ENCODE measurements around the gene CIDEB.
A peak's percentile ranks its signal among the peaks of the same experiment; 100 is the strongest.

Gene CIDEB

GRCh38 chr14:24291446-24292117 is 16.2 kb downstream of the CIDEB start:
- H3K4me3 ChIP-seq (ENCODE audit: low read depth, low read length) = no peak overlapping the region

- no peak overlapping the region for H3K4me3 ChIP-seq (ENCODE audit: low read depth, low read length)
Observed at GRCh38 chr14:24290746-24291145, 17.0 kb downstream of the CIDEB start.

DNA sequence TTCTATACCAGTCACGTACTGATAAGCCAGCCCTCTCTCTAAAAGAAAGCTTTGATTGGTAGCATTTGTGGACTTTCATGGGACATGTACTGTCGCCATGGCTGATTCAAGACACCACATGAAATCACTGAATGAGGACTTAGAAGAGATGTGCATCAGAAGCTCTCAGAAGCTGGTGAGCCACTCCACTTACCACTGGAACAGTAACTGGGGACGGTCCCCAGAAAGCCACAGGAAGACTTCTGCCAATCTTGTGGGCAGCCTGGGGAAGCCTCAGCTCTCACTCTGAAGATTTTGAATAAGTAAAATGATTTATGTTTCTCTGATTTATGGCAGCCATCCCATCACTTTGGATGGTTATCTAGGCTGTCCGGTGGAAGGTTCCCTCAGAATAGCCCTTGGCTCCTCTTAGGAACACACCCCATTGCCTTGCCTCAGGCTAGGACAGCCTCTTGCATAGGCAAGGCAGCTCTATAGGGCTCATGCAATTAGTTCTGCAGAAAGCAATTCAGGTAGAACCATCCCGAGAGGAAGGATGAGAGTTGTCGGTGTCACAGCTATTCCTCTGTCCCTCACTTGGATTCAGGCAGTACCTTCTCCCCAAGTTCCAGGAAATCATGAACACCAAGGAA is 18.0 kb downstream of the CIDEB start:
- H3K4me3 ChIP-seq (ENCODE audit: low read depth, low read length) = no peak overlapping the region

GRCh38 chr14:24286996-24287395 is 20.8 kb downstream of the CIDEB start:
- H3K4me3 ChIP-seq (ENCODE audit: low read depth, low read length) = no peak overlapping the region

DNA sequence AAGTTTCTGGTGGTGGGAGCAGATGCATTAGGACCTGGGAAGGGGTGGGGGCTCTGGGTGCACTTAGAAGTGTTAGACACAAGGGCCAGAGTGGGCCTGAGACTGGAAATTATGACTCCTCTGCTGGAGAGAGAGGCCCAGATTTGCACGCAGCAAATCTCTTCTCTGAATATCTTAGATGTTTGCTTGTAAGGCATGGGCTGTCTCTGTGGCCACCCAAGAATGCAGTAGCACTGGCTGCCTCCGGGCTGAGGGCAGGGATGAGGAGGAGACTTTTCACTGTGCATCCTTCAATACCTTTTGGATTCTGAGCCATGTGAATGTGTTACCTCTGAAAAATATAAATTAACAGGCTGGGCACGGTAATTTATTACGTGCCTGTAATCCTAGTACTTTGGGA is 22.4 kb downstream of the CIDEB start:
- no peak overlapping the region for H3K4me3 ChIP-seq (ENCODE audit: low read depth, low read length)

DNA sequence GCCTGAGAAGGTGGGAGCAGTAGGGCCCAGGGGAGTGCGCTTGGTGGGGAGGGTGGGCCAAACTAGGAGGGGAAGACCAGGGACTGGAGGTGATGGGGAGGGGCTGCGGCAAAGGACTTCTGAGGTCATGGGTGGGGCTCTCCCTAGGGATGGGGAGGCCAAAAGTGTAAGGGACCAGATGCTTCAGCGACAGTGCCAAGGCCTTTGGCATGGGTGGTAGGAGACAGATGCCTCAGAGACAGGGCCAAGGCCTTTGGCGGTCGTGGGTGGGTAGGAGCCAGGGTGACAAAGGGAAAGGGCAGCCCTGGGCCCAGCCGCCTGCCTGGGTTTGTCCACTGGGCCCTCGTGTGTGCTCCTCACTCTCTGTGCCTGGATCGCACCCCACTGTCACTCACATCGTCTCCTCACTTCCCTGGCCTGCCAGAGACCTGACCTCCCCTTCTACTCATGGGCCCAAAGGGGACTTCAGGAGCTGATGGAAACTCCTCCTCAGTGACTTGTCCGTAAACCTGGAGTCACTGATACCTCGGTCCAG is 23.2 kb downstream of the CIDEB start:
- H3K4me3 ChIP-seq (ENCODE audit: low read depth, low read length) = no peak overlapping the region

DNA sequence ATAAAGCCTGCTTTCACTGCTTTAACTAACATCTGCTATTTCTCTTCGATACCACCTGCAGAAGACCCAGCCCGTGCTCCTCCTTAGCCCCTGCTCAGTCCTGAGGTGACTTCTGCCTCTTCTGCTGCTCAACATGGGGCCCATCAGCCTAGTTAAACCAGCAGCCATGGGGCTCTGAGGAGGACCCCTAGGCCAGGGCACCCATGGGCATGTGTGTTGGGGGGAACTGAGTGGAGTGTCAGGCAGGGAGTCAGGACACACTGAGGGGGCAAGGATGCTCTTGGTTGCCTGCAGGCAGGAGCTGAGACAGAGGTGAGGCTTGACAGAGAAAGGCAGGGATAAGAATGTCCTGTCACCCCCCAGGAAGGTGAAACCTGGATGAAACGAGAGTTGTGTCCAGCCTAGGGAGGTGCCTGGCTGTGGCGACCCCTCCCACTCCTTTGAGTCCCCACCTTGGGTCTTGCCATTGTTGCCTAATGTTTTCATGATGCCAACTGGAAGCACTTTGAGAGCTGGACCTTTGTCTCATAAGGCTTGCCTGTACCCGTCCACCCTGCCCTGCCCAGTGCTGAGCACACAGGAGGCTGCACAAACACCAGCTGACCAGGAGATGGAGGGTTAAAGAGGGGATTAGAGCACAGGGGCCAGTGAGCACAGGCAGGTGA is 23.8 kb downstream of the CIDEB start:
- no peak overlapping the region for H3K4me3 ChIP-seq (ENCODE audit: low read depth, low read length)

DNA sequence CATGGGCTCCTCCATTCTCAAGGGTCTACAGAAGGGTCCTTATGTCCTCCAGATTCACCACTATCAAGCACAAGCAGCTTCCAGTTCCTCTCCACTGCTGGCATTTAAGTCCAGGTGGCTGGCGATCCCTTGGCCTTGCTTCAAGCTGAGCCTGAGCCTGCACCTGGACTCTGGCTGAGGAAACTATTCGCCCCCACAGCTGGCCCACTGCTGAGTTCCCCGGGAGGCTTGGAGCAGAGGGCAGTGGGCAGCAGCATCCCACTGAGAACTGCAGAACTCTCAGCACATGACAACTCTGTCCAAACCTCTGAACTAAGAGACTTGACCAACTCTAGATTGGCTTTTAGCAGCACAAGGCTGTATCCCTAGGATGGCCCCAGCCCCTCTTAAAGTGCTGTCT is 25.0 kb downstream of the CIDEB start:
- H3K4me3 ChIP-seq (ENCODE audit: low read depth, low read length) = no peak overlapping the region

GRCh38 chr14:24281636-24282035 is 26.1 kb downstream of the CIDEB start:
- H3K4me3 ChIP-seq (ENCODE audit: low read depth, low read length) = no peak overlapping the region

DNA sequence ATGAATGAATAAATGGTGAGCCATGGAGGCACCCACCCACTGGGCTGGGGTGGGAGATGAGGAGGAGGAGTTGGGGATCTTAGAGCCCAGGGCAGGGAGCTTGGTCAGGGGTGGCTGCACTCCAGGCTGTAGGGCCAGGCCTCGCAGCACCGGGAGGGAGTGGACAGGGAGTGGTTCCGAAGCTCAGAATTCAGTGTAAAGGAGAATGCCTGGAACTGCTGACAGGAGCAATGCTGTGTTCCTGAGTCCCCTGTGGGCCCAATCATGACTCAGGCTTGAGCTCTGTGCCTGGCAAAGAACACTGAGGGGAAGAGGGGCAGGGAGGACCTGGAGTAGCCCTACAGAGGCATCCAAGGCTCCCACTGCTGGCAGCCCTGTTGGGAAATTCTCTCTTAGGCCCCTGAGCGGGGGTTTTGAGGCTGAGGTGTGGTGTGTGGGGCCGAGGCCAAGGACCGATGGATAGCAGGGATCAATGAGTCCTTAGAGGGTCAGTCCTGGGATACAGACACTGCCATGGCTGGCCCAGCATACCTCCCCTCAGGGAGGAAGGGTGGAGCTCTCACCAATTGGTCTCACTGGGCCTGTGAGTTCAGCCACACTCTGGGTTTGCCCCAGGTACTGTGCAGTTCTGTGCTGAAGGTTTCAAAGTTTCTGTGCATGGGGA is 26.8 kb downstream of the CIDEB start:
- H3K4me3 ChIP-seq (ENCODE audit: low read depth, low read length) = no peak overlapping the region

DNA sequence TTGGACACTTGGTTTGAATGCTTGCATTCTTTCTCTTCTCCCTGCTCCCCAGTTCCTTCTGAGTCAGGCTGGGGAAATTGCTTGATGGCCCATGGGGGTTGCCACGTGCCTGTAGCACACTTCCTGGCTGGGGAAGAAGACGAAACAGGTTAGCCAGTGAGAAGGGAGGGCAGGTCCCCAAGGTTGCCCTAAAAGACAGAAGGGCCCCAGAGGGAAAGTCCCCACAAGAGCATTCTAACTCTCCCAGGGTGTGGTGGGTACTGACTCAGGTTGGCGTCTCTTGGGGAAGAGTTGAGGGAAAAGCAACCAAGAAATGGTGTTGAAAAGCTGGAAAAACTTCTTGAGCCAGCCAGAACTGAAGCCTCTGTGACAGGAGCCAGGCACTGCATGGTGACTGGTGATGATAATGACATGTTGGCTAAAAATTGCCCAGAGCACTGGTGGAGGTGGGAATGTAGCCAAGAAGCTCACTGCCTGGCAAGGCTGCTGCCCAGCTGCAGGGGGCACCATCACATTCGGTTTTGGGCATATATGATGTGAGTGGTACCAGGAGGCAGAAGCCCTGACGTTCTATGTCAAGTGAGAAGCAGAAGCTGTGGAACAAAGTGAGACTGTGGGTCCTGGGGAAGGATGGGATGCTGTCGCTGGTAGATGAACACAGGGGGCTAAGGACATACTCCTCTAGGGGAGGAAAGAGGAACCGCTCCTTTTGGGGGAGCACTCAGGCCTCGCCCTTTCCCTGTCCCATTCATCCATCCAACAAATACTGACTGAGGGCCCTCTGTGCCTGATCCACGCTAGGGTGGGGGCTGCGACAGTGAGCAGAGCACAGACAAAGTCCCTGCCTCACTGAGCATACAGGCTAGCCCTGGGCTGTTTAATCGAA is 28.2 kb downstream of the CIDEB start:
- H3K4me3 ChIP-seq (ENCODE audit: low read depth, low read length) = no peak overlapping the region

DNA sequence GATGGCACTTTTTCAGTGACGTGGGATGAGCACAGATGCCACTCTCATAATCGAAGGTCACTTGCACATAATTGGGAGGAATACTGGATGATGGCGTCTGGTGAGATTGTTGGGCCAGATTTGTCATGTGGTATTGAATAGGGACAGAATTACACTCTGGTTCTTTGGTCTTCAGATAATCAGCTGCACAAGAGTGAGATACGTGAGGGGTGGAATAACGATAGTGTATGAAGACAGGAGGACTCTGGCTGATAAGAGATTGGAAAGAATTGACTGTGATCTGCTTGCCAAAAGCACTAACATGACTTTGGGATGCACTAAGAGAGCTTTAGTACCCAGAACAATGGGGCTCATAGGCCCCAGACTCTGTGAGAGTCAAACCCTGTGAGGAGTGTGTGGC is 29.4 kb downstream of the CIDEB start:
- H3K4me3 ChIP-seq (ENCODE audit: low read depth, low read length) = no peak overlapping the region

- no peak overlapping the region for H3K4me3 ChIP-seq (ENCODE audit: low read depth, low read length)
Observed at GRCh38 chr14:24277606-24278321, 30.0 kb downstream of the CIDEB start.

DNA sequence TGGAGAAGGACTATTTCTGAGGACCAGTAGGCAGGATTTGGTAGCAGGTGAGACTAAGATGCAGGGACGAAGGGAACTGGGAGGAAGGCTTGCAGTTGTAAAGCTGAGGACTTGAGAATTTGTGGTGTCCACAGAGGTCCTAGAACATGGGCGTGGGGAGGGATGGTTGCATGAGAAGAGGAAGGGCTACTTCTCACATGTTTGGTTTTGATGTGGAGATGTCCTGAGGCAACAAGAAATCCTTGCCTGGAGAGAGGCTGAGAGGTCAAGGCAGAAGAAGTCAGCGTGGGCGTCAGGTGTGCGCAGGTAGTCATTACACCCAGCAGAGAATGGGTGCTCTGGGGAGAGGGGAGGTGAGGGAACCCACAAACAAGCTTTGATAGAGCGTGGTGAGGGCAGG is 30.7 kb downstream of the CIDEB start:
- H3K4me3 ChIP-seq (ENCODE audit: low read depth, low read length) = no peak overlapping the region

DNA sequence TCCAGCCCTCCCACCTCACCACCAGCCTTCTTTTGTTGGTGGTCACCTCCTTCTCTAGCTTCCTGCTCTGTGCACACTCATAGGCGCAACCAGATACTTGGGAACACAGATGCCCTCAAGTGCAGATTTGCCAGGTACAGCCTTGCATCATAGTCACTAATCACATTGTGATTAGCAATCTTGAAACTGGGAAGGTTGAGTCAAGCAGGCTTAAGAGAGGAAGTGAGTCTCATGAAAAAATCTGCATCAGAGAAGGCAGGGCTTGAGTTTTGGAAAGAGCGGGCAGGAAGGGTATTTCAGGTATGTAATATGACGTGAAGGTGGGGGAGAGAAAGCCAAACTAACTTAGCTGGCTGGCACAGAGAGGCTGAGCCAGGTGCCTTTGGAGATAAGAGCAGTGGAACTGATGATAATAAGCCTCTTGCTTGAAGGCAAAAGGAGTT is 33.7 kb downstream of the CIDEB start:
- H3K4me3 ChIP-seq (ENCODE audit: low read depth, low read length) = no peak overlapping the region

GRCh38 chr14:24273422-24273998 is 34.3 kb downstream of the CIDEB start:
- H3K4me3 ChIP-seq (ENCODE audit: low read depth, low read length) = no peak overlapping the region

GRCh38 chr14:24272467-24272866 is 35.3 kb downstream of the CIDEB start:
- no peak overlapping the region for H3K4me3 ChIP-seq (ENCODE audit: low read depth, low read length)

DNA sequence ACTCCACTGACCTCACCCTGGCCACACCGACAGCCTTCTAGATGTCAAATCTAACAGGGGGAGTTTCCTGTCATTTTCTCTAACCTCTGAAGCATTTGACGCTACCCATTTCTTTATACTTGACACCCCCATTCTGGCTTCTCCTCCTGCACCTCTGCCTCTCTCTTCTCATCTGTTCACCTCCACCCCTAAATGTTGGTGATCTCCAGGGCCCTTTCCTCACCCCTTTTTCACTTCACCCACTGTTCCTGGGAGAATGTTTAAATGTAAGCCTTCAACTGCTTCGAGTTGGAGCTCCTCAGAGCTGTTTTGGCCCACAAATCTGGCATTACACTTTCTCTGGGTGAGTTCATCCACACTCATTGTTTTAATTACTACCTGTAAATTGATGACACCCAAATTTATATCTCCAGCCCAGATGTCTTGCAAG is 35.9 kb downstream of the CIDEB start:
- peak overlapping the region; percentile 84 for H3K4me3 ChIP-seq (ENCODE audit: low read depth, low read length)

GRCh38 chr14:24271134-24271833 is 36.5 kb downstream of the CIDEB start, which contains the start of gene RABGGTA:
Gene RABGGTA, minus strand, starts transcription at chr14:24271597. Its CDS starts 482 bp downstream, at chr14:24271115.
- H3K4me3 ChIP-seq (ENCODE audit: low read depth, low read length) = peak within 1 kb of the TSS; percentile 84
